GM19468 (cell line): ENCODE data around the gene CEP112.
"Not testable (repeated sequence)": the region's sequence is repeated elsewhere in the genome, so short reads cannot be mapped to it uniquely, and the experiment has no call there.

Source experiments
- ATAC-seq: cut with Tn5 transposase; IDR thresholded peaks from one replicate; pipeline ENCODE4 v1.9.1; 2021; ENCODE audit warnings: mild to moderate bottlenecking, moderate library complexity, moderate number of reproducible peaks; ENCODE audit not compliant: unreplicated experiment; ENCODE audit errors: extremely low read depth

CEP112 gene

GRCh38 chr17:65754081-65754480, 437.9 kb downstream of the CEP112 start:
- no peak for ATAC-seq

GRCh38 chr17:65753348-65753747, 438.6 kb downstream of the CEP112 start:
- no peak for ATAC-seq

GRCh38 chr17:65751263-65751662, 440.7 kb downstream of the CEP112 start:
- no peak for ATAC-seq

GRCh38 chr17:65750631-65751115, 441.3 kb downstream of the CEP112 start:
- ATAC-seq, result no peak

- ATAC-seq, result no peak
Measured at GRCh38 chr17:65750166-65750565, 441.8 kb downstream of the CEP112 start.

DNA sequence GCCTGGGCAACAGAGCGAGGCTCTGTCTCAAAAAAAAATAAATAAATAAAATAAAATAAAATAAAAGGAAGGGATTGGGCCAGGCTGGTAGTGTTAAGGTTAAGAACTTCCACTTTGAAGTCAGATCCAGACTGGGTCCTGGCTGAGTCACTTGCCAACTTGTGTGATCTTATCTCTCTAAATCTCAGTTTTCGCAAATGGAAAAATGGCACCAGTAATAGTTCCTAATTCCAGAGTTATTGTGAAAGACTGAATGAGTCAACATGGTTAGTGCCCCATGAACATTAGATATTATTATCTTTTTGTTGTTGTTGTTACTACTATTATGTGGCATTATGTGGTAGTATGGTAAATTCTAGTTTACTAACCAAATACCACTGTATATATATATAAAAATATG, 442.5 kb downstream of the CEP112 start:
- ATAC-seq, result no peak

- ATAC-seq, result no peak
Measured at GRCh38 chr17:65745241-65745640, 446.7 kb downstream of the CEP112 start.

GRCh38 chr17:65743308-65743655, 448.7 kb downstream of the CEP112 start:
- no peak for ATAC-seq

- ATAC-seq, result no peak
Measured at GRCh38 chr17:65742403-65743307, 449.3 kb downstream of the CEP112 start.

GRCh38 chr17:65741710-65742109, 450.2 kb downstream of the CEP112 start:
- ATAC-seq, result no peak

- no peak for ATAC-seq
Measured at GRCh38 chr17:65739034-65739433, 452.9 kb downstream of the CEP112 start.

DNA sequence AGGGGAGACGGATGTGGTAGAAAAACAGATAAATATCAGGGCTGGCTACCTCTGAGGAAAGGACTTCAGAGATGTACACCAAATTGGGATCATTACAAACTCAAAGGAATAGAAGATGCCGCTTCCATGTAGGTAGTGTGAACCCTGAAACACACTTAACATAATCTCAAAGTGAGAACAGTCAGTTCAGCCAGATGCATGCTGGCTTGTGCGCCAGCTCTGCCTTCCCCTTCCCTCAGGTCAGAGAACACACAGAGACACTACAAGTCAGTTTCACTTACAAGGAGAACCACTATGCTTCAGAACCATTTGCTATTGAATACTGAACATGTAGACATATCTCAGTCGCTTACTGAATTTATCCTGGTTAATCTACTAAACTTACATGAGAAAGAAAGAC, 454.5 kb downstream of the CEP112 start:
- no peak for ATAC-seq

DNA sequence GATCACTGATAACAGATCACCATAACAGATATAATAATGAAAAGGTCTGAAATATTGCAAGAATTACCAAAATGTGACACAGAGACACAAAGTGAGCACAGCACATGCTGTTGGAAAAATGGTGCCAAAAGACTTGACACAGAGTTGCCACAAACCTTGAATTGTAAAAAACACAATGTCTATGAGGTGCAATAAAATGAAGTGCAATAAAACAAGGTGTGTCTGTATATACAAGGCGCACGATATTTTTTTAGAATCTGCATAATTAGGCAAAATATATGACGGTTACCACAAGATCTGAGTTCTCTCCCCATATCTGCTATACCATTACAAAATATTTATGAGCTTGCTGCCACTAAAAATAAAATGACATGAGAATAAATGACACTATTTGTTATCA, 458.6 kb downstream of the CEP112 start:
- no peak for ATAC-seq

GRCh38 chr17:65732667-65733066, 459.3 kb downstream of the CEP112 start:
- ATAC-seq, result not testable (repeated sequence)

GRCh38 chr17:65730711-65731169, 461.2 kb downstream of the CEP112 start:
- no peak for ATAC-seq

DNA sequence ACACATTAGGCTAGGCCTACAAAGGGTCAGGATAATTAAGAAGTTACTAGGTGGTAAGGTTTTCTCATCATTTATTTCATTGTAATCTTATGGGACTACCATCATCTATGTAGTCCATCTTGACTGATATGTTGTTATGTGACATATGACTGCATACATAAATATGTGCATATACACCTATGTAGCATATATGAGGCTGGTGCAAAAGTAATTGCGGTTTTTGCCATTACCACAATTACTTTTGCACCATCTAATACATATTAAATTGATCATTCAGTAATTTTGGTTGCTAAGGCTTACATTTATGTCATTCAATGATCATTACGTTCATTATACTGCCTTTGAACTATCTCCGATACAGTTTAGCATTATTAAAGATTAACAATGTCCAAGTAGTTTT, 462.7 kb downstream of the CEP112 start:
- no peak for ATAC-seq

GRCh38 chr17:65727832-65728231, 464.1 kb downstream of the CEP112 start:
- no peak for ATAC-seq

GRCh38 chr17:65727246-65727645, 464.7 kb downstream of the CEP112 start:
- ATAC-seq, result no peak

- ATAC-seq, result no peak
Measured at GRCh38 chr17:65723431-65724151, 468.3 kb downstream of the CEP112 start.

DNA sequence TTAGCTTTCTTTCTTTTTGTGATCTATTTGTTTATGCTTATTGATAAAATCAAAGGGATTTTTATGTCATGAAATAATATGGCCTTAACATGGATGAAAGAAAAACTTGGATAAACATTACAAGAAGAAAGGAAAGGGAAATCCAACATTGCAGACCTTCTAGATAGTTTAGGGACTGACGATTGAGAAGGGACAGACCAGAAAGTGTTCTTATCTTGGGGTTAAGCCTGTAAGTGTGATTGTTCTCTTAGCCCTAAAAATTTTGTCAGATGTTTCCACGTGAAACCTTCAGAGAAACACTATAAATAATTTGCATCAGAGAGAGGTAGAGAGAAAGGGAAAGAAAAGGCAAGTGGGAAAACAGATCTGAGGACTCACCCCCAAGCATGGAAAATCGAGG, 473.3 kb downstream of the CEP112 start:
- no peak for ATAC-seq
